ENCODE measurements around the gene EIPR1. TPM values are rescaled to one million over a fixed set of nuclear protein-coding genes. Genes with fewer than 3 reads are reported as not detected.

Gene EIPR1
- total and polyA plus RNA-seq, 2 of the 4 experiments (the other 2 are of a cell fraction) = 46.5 to 67.4 TPM

DNA sequence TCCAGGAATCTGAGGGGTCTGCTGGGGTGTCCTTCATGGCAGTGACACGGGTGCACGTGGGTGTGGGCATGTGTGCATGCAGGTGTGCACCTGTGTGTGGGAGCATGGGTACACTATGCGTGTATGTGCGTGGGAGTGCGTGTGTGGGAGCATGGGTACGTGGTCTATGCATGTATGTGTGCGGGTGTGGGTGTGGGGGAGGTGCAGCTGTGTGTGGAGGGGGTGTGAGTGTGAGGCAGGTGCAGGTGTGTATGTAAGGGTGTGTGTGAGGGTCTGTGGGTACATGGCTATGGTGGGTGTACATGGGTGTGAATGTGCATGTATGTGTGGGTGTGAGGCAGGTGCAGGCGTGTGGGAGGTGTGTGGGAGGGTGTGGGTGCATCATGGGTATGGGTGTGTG is 36.3 kb downstream of the EIPR1 start:
- H2BK15ac ChIP-seq (ENCODE audit: low read depth, low read length) = no peak overlapping the region
- H3K9ac ChIP-seq (ENCODE audit: low read depth, low read length) = no peak overlapping the region
- H3K56ac ChIP-seq (ENCODE audit: extremely low read depth, insufficient read depth, low read length) = no peak overlapping the region
- TF ChIP-seq BHLHE40 (IDR thresholded peaks at IDR 0.05; ENCODE audit: low read depth, low read length) (no peak), RAD21 (IDR thresholded peaks at IDR 0.05; ENCODE audit: low read length) (no peak), MXI1 (IDR thresholded peaks at IDR 0.05; ENCODE audit: borderline replicate concordance, low read depth, low read length) (no peak), USF2 (IDR thresholded peaks at IDR 0.05; ENCODE audit: low read depth, low read length) (no peak), CTCF (conservative IDR thresholded peaks at IDR 0.05; ENCODE audit: low read depth, low read length) (no peak), RCOR1 (IDR thresholded peaks at IDR 0.05; ENCODE audit: insufficient replicate concordance, low read length) (no peak), ELK1 (IDR thresholded peaks at IDR 0.05; ENCODE audit: borderline replicate concordance, low read depth, low read length) (no peak), CHD1 (IDR thresholded peaks at IDR 0.05; ENCODE audit: low read depth, low read length) (no peak), CEBPB (IDR thresholded peaks at IDR 0.05; ENCODE audit: low read depth, low read length) (no peak), RFX5 (IDR thresholded peaks at IDR 0.05; ENCODE audit: low read depth, low read length) (no peak), SMC3 (IDR thresholded peaks at IDR 0.05; ENCODE audit: low read depth, low read length) (no peak), POLR2A (IDR thresholded peaks at IDR 0.05; ENCODE audit: low read depth, low read length) (no peak), MAZ (IDR thresholded peaks at IDR 0.05; ENCODE audit: borderline replicate concordance, low read depth, low read length) (no peak), NFE2L2 (IDR thresholded peaks at IDR 0.05; ENCODE audit: low read depth, low read length) (no peak)
- no peak overlapping the region for H4K91ac ChIP-seq (ENCODE audit: insufficient read depth, low read depth, low read length)
- H4K8ac ChIP-seq (ENCODE audit: low read depth in 2 of 2, low read length in 2 of 2) = no peak overlapping the region
- H3K27me3 ChIP-seq (ENCODE audit: control insufficient read depth, insufficient read depth, low read length) = no peaks in the 10 kb centered on the region
- H2BK5ac ChIP-seq (ENCODE audit: low read depth, low read length, poor library complexity, severe bottlenecking) = no peak overlapping the region
- H4K5ac ChIP-seq (ENCODE audit: low read depth, low read length) = no peak overlapping the region
- no peak overlapping the region for H3K14ac ChIP-seq (replicated peaks; ENCODE audit: low read depth, low read length)
- no peak for ATAC-seq (ENCODE audit: low read depth)
- H3K9me3 ChIP-seq (ENCODE audit: control insufficient read depth, insufficient read depth, low read length) = no peaks in the 10 kb centered on the region
- H3K27ac ChIP-seq (ENCODE audit: insufficient read depth, low read length) = no peak overlapping the region
- H3K9me1 ChIP-seq (ENCODE audit: insufficient read depth, low read length) = peaks cover 6% of the 10 kb centered on the region; the same call in 1 of the 2 replicates
- H3K36me3 ChIP-seq (ENCODE audit: control insufficient read depth, insufficient read depth, low read length) = peaks cover 3% of the 10 kb centered on the region; the same call in 1 of the 2 replicates
- H2AFZ ChIP-seq (replicated peaks; ENCODE audit: low read length, poor library complexity) = no peak overlapping the region
- no peak overlapping the region for H2AK5ac ChIP-seq (ENCODE audit: low read depth, low read length)
- H2BK20ac ChIP-seq (ENCODE audit: low read depth, low read length) = no peak overlapping the region
- no peak overlapping the region for H3K23ac ChIP-seq (ENCODE audit: low read depth, low read length)
- dilution Hi-C loops (cut with HindIII; ENCODE audit: low sequenced_read_pairs, unreplicated experiment) (no loop called here), in situ Hi-C loops (cut with MboI; ENCODE audit: low sequenced_read_pairs) (no loop called here), intact Hi-C loops (cut with micrococcal nuclease) (no loop called here)
- H3K4ac ChIP-seq (ENCODE audit: low read depth, low read length) = no peak overlapping the region
- no peak overlapping the region for H3K4me2 ChIP-seq (ENCODE audit: low read depth, low read length)
- H3K4me3 ChIP-seq (ENCODE audit: insufficient read depth, low read depth, low read length) = no peak overlapping the region
- peaks cover 0 to 11% of the 10 kb centered on the region in 2 experiments; a peak in 1 of 4 replicates for H3K79me1 ChIP-seq (ENCODE audit: low read depth in 1 of 2, low read length in 2 of 2)
- peak overlapping the region; percentile 26 for H2AK9ac ChIP-seq (replicated peaks; ENCODE audit: low read depth, low read length, poor library complexity)
- H3K18ac ChIP-seq (ENCODE audit: low read depth, low read length) = no peak overlapping the region
- BruUV-seq (replicated peaks) = no TSS peak
- no peak for DNase-seq
- no peak overlapping the region for H2BK120ac ChIP-seq (ENCODE audit: low read depth, low read length)
- POLR2A ChIA-PET (ENCODE audit: unreplicated experiment) = no interaction called here
- WGBS, 2 experiments (ENCODE audit: extremely low coverage in 2 of 2, insufficient read length in 1 of 2) = 97% methylated on average over 6 of the region's 8 CpGs; no CpG with 5 or more reads in 1 of the 2 experiments
- CTCF ChIA-PET = no interaction called here
- H3K4me1 ChIP-seq (ENCODE audit: control insufficient read depth, insufficient read depth, low read length) = no peaks in the 10 kb centered on the region
- peaks cover 4% of the 10 kb centered on the region for H4K20me1 ChIP-seq (ENCODE audit: insufficient read depth, low read length)

Measured in IMR-90 (cell line).